ENCODE results near the gene ELOA.
"Not testable (repeated sequence)": the region's sequence is repeated elsewhere in the genome, so short reads cannot be mapped to it uniquely, and the experiment has no call there.

Gene ELOA, protein sequence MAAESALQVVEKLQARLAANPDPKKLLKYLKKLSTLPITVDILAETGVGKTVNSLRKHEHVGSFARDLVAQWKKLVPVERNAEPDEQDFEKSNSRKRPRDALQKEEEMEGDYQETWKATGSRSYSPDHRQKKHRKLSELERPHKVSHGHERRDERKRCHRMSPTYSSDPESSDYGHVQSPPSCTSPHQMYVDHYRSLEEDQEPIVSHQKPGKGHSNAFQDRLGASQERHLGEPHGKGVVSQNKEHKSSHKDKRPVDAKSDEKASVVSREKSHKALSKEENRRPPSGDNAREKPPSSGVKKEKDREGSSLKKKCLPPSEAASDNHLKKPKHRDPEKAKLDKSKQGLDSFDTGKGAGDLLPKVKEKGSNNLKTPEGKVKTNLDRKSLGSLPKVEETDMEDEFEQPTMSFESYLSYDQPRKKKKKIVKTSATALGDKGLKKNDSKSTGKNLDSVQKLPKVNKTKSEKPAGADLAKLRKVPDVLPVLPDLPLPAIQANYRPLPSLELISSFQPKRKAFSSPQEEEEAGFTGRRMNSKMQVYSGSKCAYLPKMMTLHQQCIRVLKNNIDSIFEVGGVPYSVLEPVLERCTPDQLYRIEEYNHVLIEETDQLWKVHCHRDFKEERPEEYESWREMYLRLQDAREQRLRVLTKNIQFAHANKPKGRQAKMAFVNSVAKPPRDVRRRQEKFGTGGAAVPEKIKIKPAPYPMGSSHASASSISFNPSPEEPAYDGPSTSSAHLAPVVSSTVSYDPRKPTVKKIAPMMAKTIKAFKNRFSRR

GRCh38 chr1:23743287-23744152 is at the start of gene ELOA:
TSS of gene ELOA (plus strand) at chr1:23743471. CDS start at chr1:23743504, 33 bp downstream.
- DNase-seq, result peak; percentile 73

DNA sequence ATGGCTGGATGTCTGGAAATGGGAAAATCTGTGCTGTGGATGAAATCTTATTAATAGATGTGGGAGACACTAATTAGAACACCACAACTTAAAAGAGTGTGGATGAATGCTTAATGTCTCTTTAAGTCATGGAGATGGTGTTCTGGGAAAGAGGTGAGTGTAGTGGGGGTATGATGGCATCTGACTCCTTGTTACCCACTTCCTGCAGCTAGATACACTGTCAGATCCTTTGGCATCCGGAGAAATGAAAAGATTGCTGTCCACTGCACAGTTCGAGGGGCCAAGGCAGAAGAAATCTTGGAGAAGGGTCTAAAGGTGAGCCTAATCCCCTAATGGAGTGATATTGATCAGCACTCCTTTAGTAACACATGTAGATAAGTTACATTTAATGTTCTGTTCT is 49.7 kb upstream of the ELOA start:
- no peak for DNase-seq

DNA sequence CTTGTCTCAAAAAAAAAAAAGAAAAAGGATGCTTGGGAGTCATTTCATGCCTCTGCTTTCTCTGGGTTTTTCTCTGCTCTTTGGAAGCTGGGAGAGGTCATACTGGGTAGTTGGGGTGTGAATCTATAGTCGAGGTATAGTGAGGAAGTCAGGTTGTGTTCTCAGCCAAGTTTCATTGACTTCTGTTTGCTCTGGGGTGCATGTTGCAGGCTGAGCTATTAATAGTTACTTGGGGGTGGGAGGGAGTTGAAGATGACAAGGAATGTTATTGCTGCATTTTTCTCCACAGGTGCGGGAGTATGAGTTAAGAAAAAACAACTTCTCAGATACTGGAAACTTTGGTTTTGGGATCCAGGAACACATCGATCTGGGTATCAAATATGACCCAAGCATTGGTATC is 48.9 kb upstream of the ELOA start:
- DNase-seq, result no peak

DNA sequence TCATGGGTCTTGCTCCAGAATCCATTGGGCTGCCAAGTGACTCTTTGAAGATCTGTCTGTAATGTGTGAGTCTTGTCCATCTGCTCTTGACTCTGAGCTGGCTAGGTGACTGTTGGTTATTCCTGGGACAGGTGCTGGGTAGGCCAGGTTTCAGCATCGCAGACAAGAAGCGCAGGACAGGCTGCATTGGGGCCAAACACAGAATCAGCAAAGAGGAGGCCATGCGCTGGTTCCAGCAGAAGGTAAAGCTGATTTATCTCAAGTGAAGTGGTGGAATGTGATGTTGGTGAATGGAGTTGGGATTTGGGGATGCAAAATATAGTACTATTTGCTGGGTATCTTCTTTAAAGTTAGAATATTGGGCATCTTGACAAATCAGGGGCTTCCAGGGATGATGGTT is 47.6 kb upstream of the ELOA start:
- DNase-seq, result no peak

- no peak for DNase-seq
These were observed 46.8 kb upstream of the ELOA start for GRCh38 chr1:23696335-23696989.

GRCh38 chr1:23698466-23698865 is 44.8 kb upstream of the ELOA start:
- DNase-seq, result no peak

- DNase-seq, result no peak
These were observed 43.7 kb upstream of the ELOA start for GRCh38 chr1:23699280-23700179.

DNA sequence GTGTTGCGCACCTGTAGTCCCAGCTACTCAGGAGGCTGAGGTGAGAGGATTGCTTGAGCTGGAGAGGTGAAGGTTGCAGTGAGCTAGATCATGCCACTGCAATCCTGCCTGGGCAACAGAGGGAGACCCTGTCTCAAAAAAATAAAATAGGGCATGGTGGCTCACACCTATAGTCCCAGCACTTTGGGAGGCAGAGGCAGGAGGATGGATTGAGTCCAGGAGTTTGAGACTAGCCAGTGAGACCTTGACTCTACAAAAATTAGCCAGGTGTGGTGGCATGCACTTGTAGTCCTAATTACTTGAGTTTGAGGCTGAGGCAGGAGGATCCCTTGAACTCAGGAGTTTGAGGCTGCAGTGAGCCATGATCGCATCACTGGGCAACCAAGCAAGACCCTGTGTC is 42.0 kb upstream of the ELOA start:
- no peak for DNase-seq

DNA sequence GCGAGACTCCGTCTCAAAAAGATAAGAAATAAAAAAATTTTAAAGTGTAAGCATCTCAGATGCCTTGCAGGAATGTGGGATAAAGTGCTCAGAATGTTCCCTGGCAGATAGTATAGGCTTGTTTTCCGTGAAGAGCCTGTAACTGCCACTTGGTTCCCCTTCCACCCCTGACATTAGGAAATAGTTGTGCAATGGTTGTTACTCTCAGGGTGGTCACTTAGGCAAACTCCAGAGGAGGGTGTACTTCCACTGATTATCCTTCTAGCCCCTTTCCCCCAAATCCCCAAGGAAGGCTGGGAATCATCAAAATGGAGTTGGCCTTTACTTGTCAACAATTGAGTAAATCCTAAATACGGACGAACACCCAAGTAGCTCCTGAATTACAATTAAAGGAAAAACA is 41.3 kb upstream of the ELOA start:
- DNase-seq, result no peak

DNA sequence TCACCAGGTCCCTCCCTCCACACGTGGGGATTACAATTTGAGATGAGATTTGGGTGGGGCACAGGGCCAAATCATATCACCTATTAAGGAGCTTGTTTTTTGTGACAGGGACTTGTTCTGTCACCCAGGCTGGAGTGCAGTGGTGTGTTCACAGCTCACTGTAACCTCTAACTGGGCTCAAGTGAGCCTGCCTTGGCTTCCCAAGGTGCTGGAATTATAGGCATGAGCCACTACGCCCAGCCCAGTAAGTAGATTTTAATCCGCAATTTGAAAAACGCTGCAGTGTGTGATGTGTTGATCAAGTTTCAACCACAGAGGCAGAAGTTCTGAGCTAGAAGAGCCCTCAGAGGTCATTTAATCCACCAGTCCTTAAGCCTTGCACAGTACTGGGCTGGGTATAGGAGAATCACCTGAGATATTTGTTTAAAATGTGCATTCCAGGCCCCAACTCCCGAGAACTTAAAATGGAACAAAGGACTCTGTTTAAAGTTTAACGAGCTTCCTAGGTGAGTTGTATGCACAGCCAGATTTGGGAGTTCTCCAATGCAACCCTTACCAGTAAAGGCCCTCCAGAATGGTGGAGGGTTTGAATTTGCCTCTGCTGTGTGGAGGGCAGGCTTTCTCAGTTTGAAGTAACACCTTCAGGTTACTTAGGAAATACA is 38.3 kb upstream of the ELOA start:
- DNase-seq, result no peak

GRCh38 chr1:23709229-23709628 is 34.0 kb upstream of the ELOA start:
- no peak for DNase-seq

- DNase-seq, result no peak
These were observed 24.8 kb upstream of the ELOA start for GRCh38 chr1:23718482-23718881.

DNA sequence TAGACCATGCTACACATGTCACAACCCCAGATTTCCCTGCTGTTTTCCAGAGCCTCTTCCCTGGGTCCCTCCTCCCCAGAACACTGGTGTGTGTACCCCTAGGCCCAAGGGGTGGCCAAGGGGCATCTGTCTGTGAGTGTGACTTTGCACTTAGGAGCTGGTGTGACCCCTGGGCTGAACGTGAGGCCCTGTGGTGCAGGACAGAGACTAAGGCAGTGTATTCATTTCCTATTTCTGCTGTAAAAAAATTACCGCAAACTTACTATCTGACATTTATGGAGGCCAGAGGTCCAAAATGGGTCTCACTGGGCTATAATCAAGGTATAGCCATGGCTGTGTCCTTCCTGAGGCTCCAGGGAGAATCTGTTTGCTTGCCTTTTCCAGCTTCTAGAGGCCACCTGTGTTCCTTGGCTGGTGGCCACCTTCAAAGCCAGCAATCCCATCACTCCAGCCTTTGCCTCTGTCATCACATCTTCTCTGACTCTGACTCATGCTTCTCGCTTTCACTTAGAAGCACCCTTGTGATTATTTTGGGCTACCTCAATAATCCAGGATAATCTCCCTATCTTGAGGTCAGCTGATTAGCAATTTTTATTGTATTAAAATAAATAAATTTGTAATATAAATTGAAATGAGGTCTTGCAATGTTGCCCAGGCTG is 24.0 kb upstream of the ELOA start:
- DNase-seq, result no peak

DNA sequence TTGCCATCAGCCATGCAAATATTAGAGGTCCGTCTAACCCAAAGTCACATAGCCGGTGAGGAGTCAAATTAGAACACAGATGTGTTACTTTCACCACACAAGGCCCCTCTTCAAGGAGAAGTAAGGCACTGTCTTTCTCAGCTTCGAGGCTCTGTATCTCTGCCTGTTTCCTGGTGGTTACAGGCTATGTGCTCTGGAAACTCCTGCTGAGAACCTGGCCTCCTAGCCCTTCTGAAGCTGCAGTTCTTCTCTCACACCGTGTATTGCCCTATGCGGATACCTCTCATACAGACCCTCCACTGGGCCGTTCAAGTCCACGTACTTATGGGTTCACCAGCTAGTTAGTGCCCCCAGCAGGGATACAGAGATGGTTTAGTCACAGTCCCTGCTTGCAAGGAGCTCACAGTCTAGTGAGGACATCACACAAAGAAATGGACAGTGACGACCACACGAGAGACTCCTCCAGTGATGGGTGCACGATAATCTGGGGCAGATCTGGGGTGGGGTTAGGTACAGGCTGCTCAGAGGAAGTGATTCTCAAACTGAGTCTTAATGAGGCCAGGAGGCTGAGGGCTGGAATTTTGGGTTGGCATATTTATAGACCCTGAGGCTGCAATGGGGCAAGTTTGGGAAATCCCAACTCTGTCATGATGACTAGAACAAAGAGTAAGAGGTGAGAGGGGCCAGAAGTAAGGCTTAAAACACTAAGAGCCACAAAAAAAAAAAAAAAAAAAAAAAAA is 22.8 kb upstream of the ELOA start:
- peak; percentile 29 for DNase-seq

- DNase-seq, result no peak
These were observed 20.6 kb upstream of the ELOA start for GRCh38 chr1:23722652-23723051.

- no peak for DNase-seq
These were observed 16.6 kb upstream of the ELOA start for GRCh38 chr1:23726686-23727085.

GRCh38 chr1:23727362-23727811 is 15.9 kb upstream of the ELOA start:
- peak; percentile 32 for DNase-seq

GRCh38 chr1:23732363-23733224 is 10.7 kb upstream of the ELOA start:
- DNase-seq, result no peak

- not testable (repeated sequence) for DNase-seq
These were observed 10.0 kb upstream of the ELOA start for GRCh38 chr1:23733281-23733680.

Data from CD4-positive, alpha-beta T cell treated with Interleukin-15 for 1 hour (primary cell).